Left ventricle myocardium inferior (tissue), 1 donor: Measurements from ENCODE around the gene SLC39A13. TPM values are rescaled to one million over a fixed set of nuclear protein-coding genes. Genes with fewer than 3 reads are reported as not detected.

Source experiments
- DNase-seq: peaks from one replicate; pipeline ENCODE4 v3.0.0-alpha.2; 2020
- H3K27ac ChIP-seq: fragments of 200-600 bp; replicated peaks from 2 replicates; pipeline ENCODE4 v1.8.0; 2021
- H3K27me3 ChIP-seq: fragments of 200-600 bp; 2 replicates; pipeline ENCODE4 v1.8.0; 2021; ENCODE audit warnings: low read depth
- H3K36me3 ChIP-seq: fragments of 200-600 bp; 2 replicates; pipeline ENCODE4 v1.8.0; 2021
- H3K4me1 ChIP-seq: fragments of 200-600 bp; 2 replicates; pipeline ENCODE4 v1.8.0; 2021
- H3K4me3 ChIP-seq: fragments of 200-600 bp; 2 replicates; pipeline ENCODE4 v1.8.0; 2021; ENCODE audit warnings: mild to moderate bottlenecking, moderate library complexity
- H3K9me3 ChIP-seq: fragments of 200-600 bp; replicated peaks from 2 replicates; pipeline ENCODE4 v1.8.0; 2021
- intact Hi-C: fragments of 100-400 bp; cut with micrococcal nuclease; formaldehyde crosslinking; loops from one replicate; pipeline ENCODE4 v1.11.0; 2022
- total RNA-seq: library from RNA; stranded (reverse); fragmentation: NEBNext Ultra II Directional; extraction: Animal tissue kit (Norgen Biotek cat#: 25700); gene quantifications from one replicate; pipeline ENCODE4 v1.2.1, GENCODE V29; 2021
- TF ChIP-seq, protein P1 (sequence below): fragments of 200-600 bp; IDR thresholded peaks from 2 replicates; pipeline ENCODE4 v1.8.0; 2021; ENCODE audit warnings: antibody characterized with exemption, mild to moderate bottlenecking, borderline replicate concordance
- donor health status: DM: no; HTN: yes; CAD: no; lungs with severe emphysema.

Gene SLC39A13
- total RNA-seq, 1 donor from 2014 or later: 36.5 TPM

DNA sequence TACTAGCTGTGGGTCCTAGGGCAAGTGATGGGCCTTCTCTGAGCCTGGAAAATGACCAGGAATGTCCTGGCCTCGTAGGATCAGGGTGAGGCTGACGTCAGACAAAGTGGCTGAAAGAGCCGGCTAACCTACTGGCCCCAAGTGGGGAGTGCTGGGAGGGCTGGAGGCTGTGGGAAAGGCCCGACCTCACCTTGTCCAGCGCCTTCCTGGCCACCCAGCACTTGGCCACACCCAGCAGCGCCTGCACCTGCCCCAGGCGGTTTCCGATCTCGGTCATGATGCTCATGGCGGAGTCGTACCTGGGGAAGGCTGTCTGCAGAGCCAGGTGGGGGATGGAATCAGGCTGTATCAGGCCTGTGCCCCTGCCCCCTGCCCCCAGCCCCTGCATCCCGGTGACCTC, 33.0 kb downstream of the SLC39A13 start:
- DNase-seq: no peak

DNA sequence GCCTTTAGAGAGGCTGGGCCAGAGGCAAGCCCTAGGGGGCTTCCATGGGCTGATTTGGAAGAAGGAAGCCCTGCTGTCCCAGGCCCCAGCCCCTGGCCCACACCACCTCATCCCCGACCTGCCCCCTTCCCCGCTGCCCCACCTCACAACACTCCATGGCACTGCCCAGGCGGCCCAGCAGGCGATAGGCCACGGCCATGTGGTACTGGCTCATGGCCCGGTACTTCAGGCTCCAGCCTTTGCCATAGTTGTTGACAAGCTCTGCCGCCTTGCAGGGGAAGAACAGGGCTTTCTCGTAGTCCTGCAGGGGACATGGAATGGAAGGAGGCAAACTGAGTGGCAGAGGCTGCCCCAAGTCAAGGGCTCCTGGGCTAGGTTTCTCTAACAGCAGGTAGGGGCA, 34.1 kb downstream of the SLC39A13 start:
- TF ChIP-seq, protein P1, sequence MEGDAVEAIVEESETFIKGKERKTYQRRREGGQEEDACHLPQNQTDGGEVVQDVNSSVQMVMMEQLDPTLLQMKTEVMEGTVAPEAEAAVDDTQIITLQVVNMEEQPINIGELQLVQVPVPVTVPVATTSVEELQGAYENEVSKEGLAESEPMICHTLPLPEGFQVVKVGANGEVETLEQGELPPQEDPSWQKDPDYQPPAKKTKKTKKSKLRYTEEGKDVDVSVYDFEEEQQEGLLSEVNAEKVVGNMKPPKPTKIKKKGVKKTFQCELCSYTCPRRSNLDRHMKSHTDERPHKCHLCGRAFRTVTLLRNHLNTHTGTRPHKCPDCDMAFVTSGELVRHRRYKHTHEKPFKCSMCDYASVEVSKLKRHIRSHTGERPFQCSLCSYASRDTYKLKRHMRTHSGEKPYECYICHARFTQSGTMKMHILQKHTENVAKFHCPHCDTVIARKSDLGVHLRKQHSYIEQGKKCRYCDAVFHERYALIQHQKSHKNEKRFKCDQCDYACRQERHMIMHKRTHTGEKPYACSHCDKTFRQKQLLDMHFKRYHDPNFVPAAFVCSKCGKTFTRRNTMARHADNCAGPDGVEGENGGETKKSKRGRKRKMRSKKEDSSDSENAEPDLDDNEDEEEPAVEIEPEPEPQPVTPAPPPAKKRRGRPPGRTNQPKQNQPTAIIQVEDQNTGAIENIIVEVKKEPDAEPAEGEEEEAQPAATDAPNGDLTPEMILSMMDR: no peak
- H3K4me3 ChIP-seq: no peak overlapping the region
- H3K27me3 ChIP-seq: no peaks in the 10 kb centered on the region
- DNase-seq: peak; percentile 72
- peaks cover 17% of the 10 kb centered on the region for H3K4me1 ChIP-seq
- H3K27ac ChIP-seq: peak overlapping the region; percentile 74
- no peaks in the 10 kb centered on the region for H3K36me3 ChIP-seq
- no peaks in the 10 kb centered on the region for H3K9me3 ChIP-seq
- intact Hi-C loops: loop anchor here (10.0 kb wide), 1 partner anchor 58 kb away; no protein-coding TSS in a partner anchor

More for the DNA sequence above, 33.0 kb downstream of the SLC39A13 start:
- intact Hi-C loops: loop anchor here (10.0 kb wide), 1 partner anchor 57 kb away; no protein-coding TSS in a partner anchor
- Histone ChIP-seq H3K9me3 (no peaks in the 10 kb centered on the region), H3K36me3 (no peaks in the 10 kb centered on the region), H3K4me1 (peaks cover 20% of the 10 kb centered on the region), H3K4me3 (no peak overlapping the region), H3K27me3 (no peaks in the 10 kb centered on the region), H3K27ac (no peak overlapping the region)
- TF ChIP-seq, protein P1: no peak

DNA sequence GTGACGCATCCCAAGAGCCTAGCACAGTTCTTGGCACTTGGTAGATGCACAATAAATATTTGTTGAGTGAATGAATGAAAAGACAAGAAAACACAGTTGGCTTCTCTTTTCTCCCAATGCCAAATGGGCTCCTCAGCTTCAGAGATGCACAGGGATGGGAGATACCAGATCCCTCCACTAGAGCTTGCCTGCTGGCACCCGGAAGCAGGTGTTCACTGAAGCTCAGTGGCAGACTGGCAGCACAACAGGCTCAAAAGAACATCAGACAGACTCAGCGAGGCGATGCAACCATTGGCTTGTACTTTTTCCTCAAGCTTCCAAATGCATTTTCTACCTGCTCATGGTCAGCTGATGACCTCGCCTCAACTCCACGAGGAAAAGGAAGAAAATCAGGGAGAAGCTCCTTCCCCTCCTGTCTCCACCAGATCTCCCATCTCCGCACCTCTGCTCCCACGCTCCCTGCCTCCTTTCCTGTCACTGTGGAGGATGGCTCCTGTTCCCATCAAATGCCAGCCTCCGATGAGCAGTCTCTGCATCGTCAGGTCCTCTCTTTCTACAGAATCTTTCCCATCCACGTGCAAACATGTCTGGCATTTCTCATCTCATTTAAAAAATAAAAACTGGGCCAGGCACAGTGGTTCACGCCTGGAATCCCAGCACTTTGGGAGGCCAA, 34.8 kb downstream of the SLC39A13 start:
- Histone ChIP-seq H3K4me3 (no peak overlapping the region), H3K27me3 (no peaks in the 10 kb centered on the region), H3K27ac (peak overlapping the region; percentile 74), H3K9me3 (no peaks in the 10 kb centered on the region), H3K4me1 (peaks cover 12% of the 10 kb centered on the region), H3K36me3 (no peaks in the 10 kb centered on the region)
- intact Hi-C loops: loop anchor here (10.0 kb wide), 1 partner anchor 58 kb away; no protein-coding TSS in a partner anchor
- DNase-seq: no peak
- TF ChIP-seq, protein P1: no peak

DNA sequence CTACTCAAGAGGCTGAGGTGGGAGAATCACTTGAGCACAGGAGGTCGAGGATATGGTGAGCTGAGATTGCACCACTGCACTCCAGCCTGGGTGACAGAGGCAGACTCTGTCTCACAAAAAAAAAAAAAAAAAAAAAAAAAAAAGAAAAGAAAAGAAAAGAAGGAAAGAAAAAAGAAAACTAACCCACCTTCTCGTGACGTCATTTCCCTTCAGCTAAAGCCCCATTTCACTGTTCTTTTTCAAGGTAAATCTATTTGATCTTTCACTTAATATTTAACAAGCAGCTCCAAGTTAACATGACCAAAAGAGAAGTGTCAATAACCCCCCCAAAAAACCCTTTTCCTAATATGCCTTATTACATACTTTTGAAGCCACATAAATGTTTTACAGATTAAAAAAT, 35.4 kb downstream of the SLC39A13 start:
- Histone ChIP-seq H3K4me1 (peaks cover 12% of the 10 kb centered on the region), H3K36me3 (no peaks in the 10 kb centered on the region), H3K9me3 (no peaks in the 10 kb centered on the region), H3K4me3 (no peak overlapping the region), H3K27ac (no peak overlapping the region), H3K27me3 (no peaks in the 10 kb centered on the region)
- no peak for DNase-seq
- TF ChIP-seq, protein P1: no peak
- intact Hi-C loops: loop anchor here (10.0 kb wide), 1 partner anchor 59 kb away; no protein-coding TSS in a partner anchor

DNA sequence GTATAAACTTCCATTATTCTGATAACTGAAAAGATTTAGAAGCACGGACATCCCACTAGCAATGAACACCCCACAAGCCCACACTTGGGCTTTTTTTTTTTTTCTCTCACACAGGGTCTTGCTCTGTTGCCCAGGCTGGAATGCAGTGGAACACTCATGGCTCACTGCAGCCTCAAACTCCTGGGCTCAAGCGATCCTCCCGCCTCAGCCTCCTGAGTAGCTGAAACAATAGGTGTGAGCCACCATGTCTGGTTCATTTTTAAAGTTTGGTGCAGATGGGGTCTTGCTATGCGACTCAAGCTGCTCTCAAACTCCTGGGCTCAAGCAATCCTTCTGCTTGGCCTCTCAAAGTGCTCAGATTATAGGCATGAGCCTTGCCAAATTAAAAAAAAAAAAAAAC, 37.5 kb downstream of the SLC39A13 start:
- TF ChIP-seq, protein P1: no peak
- Histone ChIP-seq H3K36me3 (no peaks in the 10 kb centered on the region), H3K27ac (no peak overlapping the region), H3K9me3 (no peaks in the 10 kb centered on the region), H3K27me3 (no peaks in the 10 kb centered on the region), H3K4me1 (peaks cover 12% of the 10 kb centered on the region), H3K4me3 (no peak overlapping the region)
- intact Hi-C loops: loop anchor here (10.0 kb wide), 1 partner anchor 61 kb away; no protein-coding TSS in a partner anchor
- no peak for DNase-seq
